ENCODE results near the gene ENTPD8. TPM values are rescaled to one million over a fixed set of nuclear protein-coding genes. Genes with fewer than 3 reads are reported as not detected.

Gene ENTPD8
- total and polyA plus RNA-seq, 4 experiments from 2014 or later, result not detected

DNA sequence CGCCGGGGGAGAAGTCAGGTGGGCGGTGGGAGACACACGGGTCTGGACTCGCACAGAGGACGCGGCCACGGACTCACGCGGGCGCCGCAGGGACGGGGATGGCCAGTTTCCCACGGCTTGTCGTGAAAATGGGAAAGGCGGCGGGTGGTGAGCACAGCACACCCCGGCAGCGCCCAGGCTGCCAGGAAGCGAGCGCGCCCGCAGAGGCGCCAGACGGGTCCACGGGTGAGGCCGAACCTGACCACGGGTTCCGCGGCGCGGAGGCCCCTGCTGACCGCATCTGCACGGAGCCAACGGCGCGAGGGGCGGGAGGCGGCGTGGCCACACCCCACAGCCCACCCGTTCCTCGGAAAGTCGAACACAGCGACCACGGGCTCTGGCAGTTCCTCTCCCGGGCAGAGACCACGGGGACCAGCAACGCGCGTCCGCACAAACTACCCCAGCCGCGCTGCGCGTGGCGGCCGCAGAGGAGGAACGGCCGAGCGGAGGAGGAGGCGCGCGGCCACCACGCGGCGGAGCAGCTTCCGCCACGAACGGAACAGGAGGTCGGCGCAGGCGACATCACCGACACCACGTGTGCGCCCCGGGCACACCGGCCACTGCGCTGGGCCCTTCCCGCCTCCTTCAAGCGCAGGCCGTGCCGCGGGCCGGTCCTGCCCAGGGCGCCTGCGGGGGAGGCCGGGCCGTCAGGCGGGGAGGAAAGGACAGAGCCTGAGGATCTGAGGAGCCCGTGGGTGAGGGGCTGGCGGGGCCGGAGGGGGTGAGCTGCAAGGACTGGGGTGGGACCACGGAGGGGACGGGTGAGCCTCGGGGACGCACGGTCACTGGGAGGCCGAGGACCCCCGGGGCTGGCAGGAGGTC lies 23.8 kb downstream of the ENTPD8 start:
- peak overlapping the region in 1 of 7 donors; percentile 57 for H3K27ac Mint-ChIP-seq
- no peaks in the 10 kb centered on the region for H3K9me3 Mint-ChIP-seq
- H3K4me3 Mint-ChIP-seq, result peak overlapping the region in 6 of 8 donors; percentile 29 to 86 (median 62)
- peak in 1 of 5 donors; percentile 27 for DNase-seq
- CTCF ChIA-PET (ENCODE audit: partially characterized antibody), result no interaction called here
- Histone ChIP-seq H3K27me3 (ENCODE audit: insufficient read depth, low read length) (no peaks in the 10 kb centered on the region), H3K27ac (ENCODE audit: low read depth, low read length) (no peak overlapping the region), H3K36me3 (ENCODE audit: insufficient read depth, low read length) (no peaks in the 10 kb centered on the region), H3K4me1 (ENCODE audit: insufficient read depth, low read length) (peaks cover 15% of the 10 kb centered on the region), H3K9me3 (ENCODE audit: control insufficient read depth in 1 of 2, low read length in 2 of 2) (no peaks in the 10 kb centered on the region), H3K4me3 (ENCODE audit: low read length in 2 of 2) (no peak overlapping the region)
- no peaks in the 10 kb centered on the region for H3K36me3 Mint-ChIP-seq
- H3K4me1 Mint-ChIP-seq, result peaks cover 6 to 18% (median 11%) of the 10 kb centered on the region in 4 donors
- intact Hi-C loops (cut with micrococcal nuclease), result no loop called here
- POLR2A ChIA-PET (ENCODE audit: partially characterized antibody), result no interaction called here
- H3K27me3 Mint-ChIP-seq, result no peaks in the 10 kb centered on the region

- POLR2A ChIA-PET (ENCODE audit: partially characterized antibody), result no interaction called here
- peak overlapping the region in 2 of 8 donors; percentile 15 to 23 for H3K4me3 Mint-ChIP-seq
- peaks cover 11% of the 10 kb centered on the region for H3K4me1 ChIP-seq (ENCODE audit: insufficient read depth, low read length)
Observed at GRCh38 chr9:137416563-137417151, 24.5 kb downstream of the ENTPD8 start.

DNA sequence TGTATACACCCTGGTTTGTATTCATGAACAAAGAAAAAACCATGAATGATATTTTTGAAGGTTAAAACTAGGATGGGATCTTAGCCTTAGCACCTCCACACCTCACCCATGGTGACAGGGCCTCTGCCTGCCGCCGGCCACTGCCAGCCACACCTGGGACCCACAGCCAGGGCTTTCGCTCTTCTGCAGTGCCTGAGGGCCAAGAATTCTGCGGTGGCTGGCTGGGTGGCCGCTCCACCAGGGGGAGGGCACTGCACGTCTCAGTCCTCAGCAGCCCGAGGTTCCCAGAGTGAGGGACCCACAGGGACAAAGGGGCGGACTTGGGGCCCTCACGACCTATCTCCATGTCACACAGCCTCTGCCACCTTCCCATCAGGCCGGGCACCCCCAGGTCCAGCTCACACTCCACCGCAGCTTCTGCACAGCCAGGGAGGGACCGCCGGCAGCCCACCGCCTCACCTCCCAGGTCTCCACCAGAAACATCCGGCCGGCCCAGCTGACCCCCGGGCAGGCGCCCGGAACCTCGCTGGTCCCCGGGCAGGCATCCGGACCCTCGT lies 25.1 kb downstream of the ENTPD8 start:
- POLR2A ChIA-PET (ENCODE audit: partially characterized antibody), result no interaction called here
- Mint-ChIP-seq H3K4me1 (peaks cover 2 to 11% (median 4%) of the 10 kb centered on the region in 4 donors), H3K27me3 (no peaks in the 10 kb centered on the region), H3K36me3 (no peaks in the 10 kb centered on the region), H3K9me3 (no peaks in the 10 kb centered on the region), H3K27ac (no peak overlapping the region), H3K4me3 (no peak overlapping the region)
- intact Hi-C loops (cut with micrococcal nuclease), result no loop called here
- Histone ChIP-seq H3K27me3 (ENCODE audit: insufficient read depth, low read length) (no peaks in the 10 kb centered on the region), H3K27ac (ENCODE audit: low read depth, low read length) (no peak overlapping the region), H3K4me3 (ENCODE audit: low read length in 2 of 2) (no peak overlapping the region), H3K36me3 (ENCODE audit: insufficient read depth, low read length) (no peaks in the 10 kb centered on the region), H3K9me3 (ENCODE audit: control insufficient read depth in 1 of 2, low read length in 2 of 2) (no peaks in the 10 kb centered on the region), H3K4me1 (ENCODE audit: insufficient read depth, low read length) (peaks cover 9% of the 10 kb centered on the region)
- DNase-seq, result no peak
- CTCF ChIA-PET (ENCODE audit: partially characterized antibody), result no interaction called here

More at GRCh38 chr9:137416563-137417151, 24.5 kb downstream of the ENTPD8 start:
- Histone ChIP-seq H3K27me3 (ENCODE audit: insufficient read depth, low read length) (no peaks in the 10 kb centered on the region), H3K36me3 (ENCODE audit: insufficient read depth, low read length) (no peaks in the 10 kb centered on the region), H3K27ac (ENCODE audit: low read depth, low read length) (no peak overlapping the region), H3K9me3 (ENCODE audit: control insufficient read depth in 1 of 2, low read length in 2 of 2) (no peaks in the 10 kb centered on the region), H3K4me3 (ENCODE audit: low read length in 2 of 2) (no peak overlapping the region)
- Mint-ChIP-seq H3K9me3 (no peaks in the 10 kb centered on the region), H3K36me3 (no peaks in the 10 kb centered on the region), H3K4me1 (peaks cover 2 to 11% (median 5%) of the 10 kb centered on the region in 4 donors), H3K27me3 (no peaks in the 10 kb centered on the region), H3K27ac (no peak overlapping the region)
- intact Hi-C loops (cut with micrococcal nuclease), result no loop called here
- CTCF ChIA-PET (ENCODE audit: partially characterized antibody), result no interaction called here
- DNase-seq, result peak in 1 of 5 donors; percentile 9

DNA sequence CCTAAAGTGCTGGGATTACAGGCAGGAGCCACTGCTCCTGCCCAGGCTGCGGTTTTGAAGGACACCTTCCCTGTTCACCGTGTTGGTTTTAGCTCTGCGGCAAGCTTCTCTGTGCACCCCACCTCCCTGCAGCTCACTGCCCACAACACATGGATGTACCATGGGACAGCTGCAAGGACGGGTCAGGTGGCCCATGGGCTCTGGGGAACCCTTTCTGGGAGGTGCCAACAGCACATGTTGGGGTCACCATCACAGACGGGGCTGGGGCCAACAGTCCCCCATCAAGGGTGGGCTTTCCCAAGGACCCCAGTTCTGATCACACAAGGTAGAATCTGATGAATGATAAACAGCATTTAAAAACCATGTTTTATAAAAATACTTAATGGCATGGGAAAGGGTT lies 25.7 kb downstream of the ENTPD8 start:
- Histone ChIP-seq H3K27ac (ENCODE audit: low read depth, low read length) (no peak overlapping the region), H3K4me1 (ENCODE audit: insufficient read depth, low read length) (peaks cover 13% of the 10 kb centered on the region), H3K36me3 (ENCODE audit: insufficient read depth, low read length) (no peaks in the 10 kb centered on the region), H3K27me3 (ENCODE audit: insufficient read depth, low read length) (no peaks in the 10 kb centered on the region), H3K9me3 (ENCODE audit: control insufficient read depth in 1 of 2, low read length in 2 of 2) (no peaks in the 10 kb centered on the region), H3K4me3 (ENCODE audit: low read length in 2 of 2) (no peak overlapping the region)
- intact Hi-C loops (cut with micrococcal nuclease), result no loop called here
- no peaks in the 10 kb centered on the region for H3K27me3 Mint-ChIP-seq
- H3K4me3 Mint-ChIP-seq, result peak overlapping the region in 1 of 8 donors; percentile 6
- ChIA-PET CTCF (ENCODE audit: partially characterized antibody) (no interaction called here), POLR2A (ENCODE audit: partially characterized antibody) (no interaction called here)
- no peaks in the 10 kb centered on the region for H3K36me3 Mint-ChIP-seq
- no peaks in the 10 kb centered on the region for H3K9me3 Mint-ChIP-seq
- H3K4me1 Mint-ChIP-seq, result peaks cover 2 to 11% (median 4%) of the 10 kb centered on the region in 4 donors
- peak overlapping the region in 1 of 7 donors; percentile 57 for H3K27ac Mint-ChIP-seq
- DNase-seq, result no peak

DNA sequence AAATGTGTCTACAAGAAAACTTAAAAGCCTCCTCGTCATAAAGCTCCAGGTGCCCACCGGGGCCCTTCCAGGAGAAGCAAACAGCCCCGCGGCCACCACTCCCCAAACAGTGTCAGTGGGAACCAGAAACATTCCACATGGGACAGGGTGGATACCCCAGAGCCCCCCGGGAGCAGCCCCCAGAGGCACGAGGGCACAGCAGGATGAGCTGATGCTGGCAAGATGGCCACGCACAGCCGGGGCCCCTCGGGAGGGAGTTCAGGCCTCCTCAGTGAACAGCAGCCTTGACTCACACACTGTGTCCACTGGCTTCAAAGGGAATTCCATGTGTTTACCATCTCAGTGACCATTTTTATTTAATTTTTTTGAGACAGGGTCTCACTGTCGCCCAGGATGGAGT lies 28.7 kb downstream of the ENTPD8 start:
- Histone ChIP-seq H3K27me3 (ENCODE audit: insufficient read depth, low read length) (no peaks in the 10 kb centered on the region), H3K4me3 (ENCODE audit: low read length in 2 of 2) (no peak overlapping the region), H3K36me3 (ENCODE audit: insufficient read depth, low read length) (no peaks in the 10 kb centered on the region), H3K4me1 (ENCODE audit: insufficient read depth, low read length) (peaks cover 14% of the 10 kb centered on the region), H3K9me3 (ENCODE audit: control insufficient read depth in 1 of 2, low read length in 2 of 2) (no peaks in the 10 kb centered on the region), H3K27ac (ENCODE audit: low read depth, low read length) (no peak overlapping the region)
- POLR2A ChIA-PET (ENCODE audit: partially characterized antibody), result interaction anchor here (2.9 kb wide), 1 partner anchor 11 kb away, joined by 12 read pairs; the partner anchor contains the start of genes EXD3 and NOXA1
- CTCF ChIA-PET (ENCODE audit: partially characterized antibody), result no interaction called here
- no peak for DNase-seq
- no peaks in the 10 kb centered on the region for H3K27me3 Mint-ChIP-seq
- no peaks in the 10 kb centered on the region for H3K9me3 Mint-ChIP-seq
- H3K27ac Mint-ChIP-seq, result no peak overlapping the region
- intact Hi-C loops (cut with micrococcal nuclease), result no loop called here
- H3K36me3 Mint-ChIP-seq, result no peaks in the 10 kb centered on the region
- H3K4me3 Mint-ChIP-seq, result no peak overlapping the region
- H3K4me1 Mint-ChIP-seq, result peaks cover 2 to 11% (median 4%) of the 10 kb centered on the region in 4 donors

- intact Hi-C loops (cut with micrococcal nuclease), result no loop called here
- H3K27me3 ChIP-seq (ENCODE audit: insufficient read depth, low read length), result no peaks in the 10 kb centered on the region
- Mint-ChIP-seq H3K4me1 (peaks cover 2 to 11% (median 4%) of the 10 kb centered on the region in 4 donors), H3K9me3 (no peaks in the 10 kb centered on the region), H3K36me3 (no peaks in the 10 kb centered on the region), H3K27ac (no peak overlapping the region), H3K4me3 (no peak overlapping the region), H3K27me3 (no peaks in the 10 kb centered on the region)
- H3K9me3 ChIP-seq (ENCODE audit: control insufficient read depth in 1 of 2, low read length in 2 of 2), result no peaks in the 10 kb centered on the region
- H3K27ac ChIP-seq (ENCODE audit: low read depth, low read length), result no peak overlapping the region
- no peak overlapping the region for H3K4me3 ChIP-seq (ENCODE audit: low read length in 2 of 2)
- CTCF ChIA-PET (ENCODE audit: partially characterized antibody), result no interaction called here
- POLR2A ChIA-PET (ENCODE audit: partially characterized antibody), result interaction anchor here (0.8 to 2.9 kb wide), 2 partner anchors 11 to 64 kb away, joined by 3 to 12 read pairs; partner anchors contain the start of genes EXD3 and NOXA1
- H3K4me1 ChIP-seq (ENCODE audit: insufficient read depth, low read length), result peaks cover 19% of the 10 kb centered on the region
- peak in 1 of 5 donors; percentile 59 for DNase-seq
- no peaks in the 10 kb centered on the region for H3K36me3 ChIP-seq (ENCODE audit: insufficient read depth, low read length)
Observed at GRCh38 chr9:137411645-137412380, 29.3 kb downstream of the ENTPD8 start.

DNA sequence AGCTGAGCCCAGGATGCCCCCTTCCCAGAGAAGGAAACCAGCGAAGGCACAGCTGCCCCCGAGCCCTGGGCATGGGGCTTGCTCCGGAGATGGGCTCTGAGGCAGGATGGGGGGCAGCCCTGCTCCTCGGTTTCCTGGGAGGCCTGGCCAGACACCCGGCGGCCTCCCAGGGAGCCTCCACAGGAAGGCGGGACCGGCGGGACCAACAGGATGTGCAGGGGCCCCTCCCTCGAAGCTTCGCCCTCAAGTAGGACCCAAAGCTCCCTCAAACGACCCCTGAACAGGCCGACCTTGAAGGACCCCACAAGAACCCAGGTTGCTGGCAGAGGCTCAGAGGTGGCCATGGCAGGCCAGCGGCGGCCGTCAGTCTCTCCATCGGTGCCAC lies 29.9 kb downstream of the ENTPD8 start:
- no peaks in the 10 kb centered on the region for H3K36me3 ChIP-seq (ENCODE audit: insufficient read depth, low read length)
- ChIA-PET CTCF (ENCODE audit: partially characterized antibody) (no interaction called here), POLR2A (ENCODE audit: partially characterized antibody) (interaction anchor here (0.8 to 2.9 kb wide), 3 partner anchors 12 to 65 kb away, joined by 3 to 12 read pairs (median 3); partner anchors contain the start of genes EXD3 and NOXA1)
- Mint-ChIP-seq H3K36me3 (no peaks in the 10 kb centered on the region), H3K4me1 (peaks cover 2 to 11% (median 4%) of the 10 kb centered on the region in 4 donors), H3K4me3 (peak overlapping the region in 1 of 8 donors; percentile 48), H3K9me3 (no peaks in the 10 kb centered on the region), H3K27ac (no peak overlapping the region), H3K27me3 (no peaks in the 10 kb centered on the region)
- no peaks in the 10 kb centered on the region for H3K9me3 ChIP-seq (ENCODE audit: control insufficient read depth in 1 of 2, low read length in 2 of 2)
- intact Hi-C loops (cut with micrococcal nuclease), result no loop called here
- H3K27me3 ChIP-seq (ENCODE audit: insufficient read depth, low read length), result no peaks in the 10 kb centered on the region
- H3K27ac ChIP-seq (ENCODE audit: low read depth, low read length), result no peak overlapping the region
- H3K4me1 ChIP-seq (ENCODE audit: insufficient read depth, low read length), result peaks cover 19% of the 10 kb centered on the region
- no peak overlapping the region for H3K4me3 ChIP-seq (ENCODE audit: low read length in 2 of 2)
- no peak for DNase-seq

All from CD4-positive, alpha-beta memory T cell (primary cell).